Fibroblast of upper back skin (primary cell): ENCODE results near the gene MACF1.

Experiments
- DNase-seq: peaks from one replicate; pipeline ENCODE4 v3.0.0-alpha.2; 2013

MACF1 gene

DNA sequence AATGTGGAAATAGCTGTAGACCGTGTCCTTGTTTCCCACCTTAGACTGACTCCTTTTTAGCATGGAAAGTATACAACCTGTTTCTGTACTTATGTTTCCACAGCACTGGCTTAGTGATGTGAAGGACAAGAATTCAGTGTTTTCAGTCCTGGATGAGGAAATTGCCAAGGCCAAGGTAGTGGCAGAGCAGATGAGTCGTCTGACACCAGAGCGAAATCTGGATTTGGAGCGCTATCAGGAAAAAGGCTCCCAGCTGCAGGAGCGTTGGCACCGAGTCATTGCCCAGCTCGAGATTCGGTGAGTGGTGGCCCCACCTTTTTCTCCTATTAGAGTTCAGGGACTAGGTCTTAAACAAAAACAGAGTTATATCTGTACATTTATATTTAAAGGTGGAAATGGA is 112.6 kb downstream of the MACF1 start:
- DNase-seq: no peak

DNA sequence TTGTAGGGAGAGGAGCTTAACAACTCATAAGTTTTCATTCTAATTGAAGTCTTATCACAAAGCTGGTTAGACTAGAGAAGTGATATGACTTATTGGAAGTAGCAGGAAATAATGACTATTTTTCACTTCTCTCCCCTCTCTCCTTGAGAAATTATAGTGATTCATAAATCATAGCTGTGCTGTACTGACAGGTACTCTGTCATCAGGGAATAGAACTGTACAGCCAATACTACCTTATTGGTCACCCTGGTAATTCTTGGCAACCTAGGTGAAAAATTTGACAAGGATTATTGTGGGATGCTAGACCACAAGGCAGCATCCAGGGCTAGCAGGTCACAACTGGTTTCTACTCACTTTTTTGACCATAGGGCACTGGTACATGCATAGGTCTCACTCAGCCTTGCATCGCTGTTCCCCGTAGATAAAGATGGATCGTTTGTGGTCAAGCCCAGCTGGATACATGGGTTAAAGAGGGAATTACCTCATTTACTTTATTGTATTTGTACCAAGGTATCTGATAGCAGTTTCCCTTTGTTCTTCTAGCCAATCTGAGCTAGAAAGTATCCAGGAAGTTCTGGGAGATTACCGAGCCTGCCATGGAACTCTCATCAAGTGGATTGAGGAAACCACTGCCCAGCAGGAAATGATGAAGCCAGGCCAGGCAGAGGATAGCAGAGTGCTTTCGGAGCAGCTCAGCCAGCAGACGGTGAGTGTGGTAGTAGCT is 113.6 kb downstream of the MACF1 start:
- DNase-seq: peak; percentile 8

DNA sequence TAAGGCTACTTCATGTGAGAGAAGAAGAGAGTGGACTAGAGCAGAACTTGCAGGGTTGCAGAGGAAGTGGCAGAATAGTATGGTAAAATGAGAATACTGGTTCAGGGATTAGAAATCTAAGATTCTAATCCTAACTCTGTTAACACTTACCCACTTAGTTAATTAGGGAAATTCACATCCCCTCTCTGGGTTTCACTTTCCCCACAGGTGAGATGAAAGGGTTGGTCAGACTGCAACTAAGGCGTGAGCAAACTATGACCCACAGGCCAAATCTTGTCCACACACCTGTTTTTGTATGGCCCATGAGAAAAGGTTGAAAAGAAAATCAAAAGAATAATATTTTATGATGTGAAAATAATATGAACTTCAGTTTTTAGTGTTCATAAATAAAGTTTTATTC is 117.5 kb downstream of the MACF1 start:
- no peak for DNase-seq

DNA sequence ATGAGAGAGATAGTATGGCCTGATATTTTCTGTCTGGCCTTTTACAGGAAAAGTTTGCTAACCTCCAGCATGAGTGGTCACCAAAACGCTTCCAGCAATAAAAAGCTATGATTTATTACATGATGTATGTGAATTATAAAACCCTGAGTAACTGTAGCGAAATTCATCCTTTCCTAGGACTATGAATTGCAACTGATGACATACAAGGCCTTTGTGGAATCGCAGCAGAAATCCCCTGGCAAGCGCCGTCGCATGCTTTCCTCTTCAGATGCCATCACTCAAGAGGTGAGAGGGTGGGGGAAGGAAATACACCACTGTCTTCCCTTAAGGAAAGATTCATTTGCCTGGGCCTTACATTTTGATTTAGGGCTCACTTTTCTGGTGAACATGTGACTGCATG is 117.9 kb downstream of the MACF1 start:
- peak; percentile 24 for DNase-seq

DNA sequence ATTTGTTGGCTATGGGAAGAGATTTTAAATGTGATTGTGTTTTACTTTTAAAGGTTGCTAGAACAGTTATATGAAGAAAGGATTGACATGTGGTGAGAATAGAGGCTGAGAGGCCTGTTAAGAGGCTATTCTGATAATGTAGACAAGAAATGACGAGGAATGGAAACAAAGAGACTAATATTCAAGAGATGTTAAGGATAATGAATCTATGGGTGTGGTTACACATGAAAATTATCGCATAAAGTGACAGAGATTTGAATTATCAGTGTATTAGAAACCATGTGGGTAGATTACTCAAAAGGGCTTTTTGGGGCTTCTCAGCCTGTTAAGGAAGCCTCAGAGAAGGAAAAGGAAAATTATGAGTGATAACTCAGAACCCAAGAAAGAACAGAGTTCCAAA is 120.4 kb downstream of the MACF1 start:
- DNase-seq: no peak

DNA sequence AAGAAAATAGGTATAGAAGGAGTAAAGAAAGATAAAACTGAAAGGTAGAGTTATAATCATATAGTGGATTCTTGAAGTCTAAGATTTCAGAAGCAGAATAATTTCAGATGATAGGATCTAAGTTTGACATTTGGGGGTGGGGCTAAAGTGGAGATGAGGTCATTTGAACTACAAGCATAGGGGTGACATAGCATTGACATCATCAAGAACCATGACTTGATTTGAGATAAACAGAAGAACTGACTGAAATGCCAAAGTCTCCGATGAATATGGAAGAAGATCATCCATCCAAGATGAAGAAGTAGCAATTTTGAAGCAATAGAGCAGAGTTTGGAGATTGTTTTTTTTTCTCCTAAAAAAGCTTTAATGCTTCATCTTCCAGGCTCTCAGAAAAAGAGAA is 122.3 kb downstream of the MACF1 start:
- DNase-seq: no peak

DNA sequence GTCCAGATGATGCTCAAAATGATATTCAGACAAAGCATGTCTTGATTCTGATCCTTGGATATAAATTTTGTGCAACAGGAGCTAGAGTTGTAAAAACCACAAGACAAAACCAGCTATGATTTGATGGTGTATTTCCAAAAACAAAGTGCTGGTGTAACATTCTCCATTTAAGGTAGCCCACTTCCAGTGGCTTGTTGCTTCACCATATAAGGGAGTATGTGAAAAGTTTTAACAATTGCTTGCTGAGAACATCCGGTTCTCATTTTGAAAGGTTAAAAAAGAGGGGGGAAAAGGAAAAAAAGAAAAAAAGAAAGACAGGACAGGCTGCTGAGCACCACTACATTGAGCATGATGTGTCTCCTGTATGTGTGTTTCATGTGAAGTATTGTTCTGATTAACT is 123.6 kb downstream of the MACF1 start:
- DNase-seq: peak; percentile 40

DNA sequence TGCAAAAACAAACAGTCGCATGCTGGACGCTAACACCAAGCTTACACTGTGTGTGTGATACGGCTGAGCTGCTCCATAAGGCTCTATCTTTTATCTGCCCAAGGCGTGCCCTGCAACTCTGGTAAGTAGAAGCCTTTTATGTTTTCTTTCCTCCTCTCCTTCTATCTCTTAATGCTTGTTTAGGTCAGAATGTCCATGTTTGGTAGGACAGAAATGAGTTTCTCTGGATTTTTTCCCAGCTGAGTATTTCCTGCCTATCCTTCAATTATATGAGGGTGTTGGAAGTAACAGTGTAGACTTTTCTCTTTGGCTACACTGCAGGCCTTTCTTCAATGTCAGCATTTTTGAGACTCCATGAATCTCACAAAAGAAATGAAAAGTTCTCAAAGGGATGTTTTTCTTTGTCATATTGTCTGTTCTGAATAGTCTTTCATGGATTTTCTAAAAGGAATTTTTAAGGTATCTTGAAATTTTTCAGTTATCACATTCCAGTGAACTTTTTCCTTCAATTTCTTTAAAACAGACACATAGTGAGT is 124.2 kb downstream of the MACF1 start:
- peak; percentile 22 for DNase-seq

DNA sequence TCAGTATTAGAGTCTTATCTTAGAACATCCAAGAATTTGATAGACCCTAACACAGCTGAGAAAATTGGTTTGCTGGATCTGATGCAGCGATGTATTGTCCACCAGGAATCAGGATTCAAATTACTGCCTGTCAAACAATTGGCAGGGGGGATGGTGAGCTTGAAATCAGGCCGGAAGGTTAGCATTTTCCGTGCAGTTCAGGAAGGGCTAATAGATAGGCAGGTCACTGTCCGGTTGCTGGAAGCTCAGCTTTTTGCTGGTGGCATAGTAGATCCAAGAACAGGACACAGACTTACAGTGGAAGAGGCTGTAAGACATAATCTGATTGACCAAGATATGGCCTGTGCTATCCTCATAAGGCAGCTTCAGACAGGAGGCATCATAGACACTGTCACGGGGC is 127.2 kb downstream of the MACF1 start:
- no peak for DNase-seq

DNA sequence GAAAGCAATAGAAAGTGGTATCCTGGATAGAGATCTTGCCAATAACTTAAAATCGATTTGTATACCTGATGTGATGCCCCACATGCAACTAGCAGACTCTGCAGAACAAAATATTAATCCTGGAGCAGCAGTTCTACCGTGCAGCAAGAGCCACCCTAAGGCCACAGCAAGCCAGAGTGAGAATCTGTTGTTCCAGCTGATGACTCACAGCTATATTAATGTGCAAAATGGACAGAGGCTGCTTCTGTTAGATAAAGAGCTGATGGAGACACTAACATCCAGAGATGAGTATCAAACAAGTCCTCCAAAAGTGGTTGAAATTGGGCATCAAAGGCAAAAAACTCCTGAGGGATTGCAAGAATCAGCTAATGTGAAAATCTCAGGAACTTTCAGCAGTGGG is 127.8 kb downstream of the MACF1 start:
- no peak for DNase-seq

DNA sequence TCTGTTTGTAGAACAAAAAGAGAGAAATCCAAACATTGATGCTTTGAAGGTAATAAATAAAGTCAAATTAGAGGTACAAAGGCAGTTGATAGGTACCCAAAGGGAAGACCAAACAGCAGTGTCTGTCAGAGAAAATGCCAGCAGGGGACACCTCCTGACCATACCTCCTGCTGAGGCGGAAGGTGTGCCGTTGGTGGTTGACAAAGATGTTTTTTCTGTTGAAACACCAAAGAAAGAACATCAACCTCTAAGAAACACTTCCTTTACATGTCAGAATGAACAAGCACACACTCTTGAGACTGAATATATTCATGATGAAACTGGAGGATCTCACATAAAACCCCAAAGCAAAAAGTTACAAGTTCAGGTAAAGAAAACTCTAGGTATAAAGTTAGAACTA is 128.3 kb downstream of the MACF1 start:
- DNase-seq: no peak

DNA sequence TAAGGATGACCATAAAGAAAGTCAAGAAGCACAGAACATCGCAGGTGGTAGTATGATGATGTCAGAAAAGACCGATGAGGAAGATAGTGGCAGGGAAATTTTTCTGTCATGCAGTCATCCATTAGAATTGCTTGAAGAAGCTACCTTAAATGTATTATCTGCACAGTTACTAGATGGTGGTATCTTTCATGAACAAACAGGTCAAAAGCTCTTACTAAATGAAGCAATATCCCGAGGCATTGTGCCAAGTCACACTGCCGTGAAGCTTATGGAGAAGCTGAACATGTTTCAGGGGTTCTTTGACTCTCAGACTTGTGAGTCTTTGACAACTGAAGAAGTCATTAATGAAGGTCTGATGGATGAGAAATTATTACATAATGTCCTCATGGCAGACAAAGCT is 128.8 kb downstream of the MACF1 start:
- no peak for DNase-seq

DNA sequence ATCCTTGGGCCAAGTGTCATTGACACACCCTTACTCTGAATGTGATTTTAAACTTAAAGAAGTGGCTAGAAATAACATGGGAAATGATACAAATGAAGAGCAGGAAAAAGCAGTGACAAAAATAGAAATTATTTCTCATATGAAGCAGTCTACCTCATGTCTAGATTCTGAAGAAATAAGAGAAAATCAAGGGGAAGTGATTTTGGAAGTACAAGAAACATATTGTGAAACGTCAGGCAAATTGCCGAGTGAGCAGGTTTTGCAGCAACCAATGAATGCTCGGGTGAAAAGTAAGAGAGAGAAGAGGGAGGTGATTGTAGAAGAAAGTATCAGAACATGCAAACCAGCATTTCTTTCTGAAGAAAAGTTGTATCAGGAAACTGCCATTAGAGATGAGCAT is 130.7 kb downstream of the MACF1 start:
- DNase-seq: no peak

DNA sequence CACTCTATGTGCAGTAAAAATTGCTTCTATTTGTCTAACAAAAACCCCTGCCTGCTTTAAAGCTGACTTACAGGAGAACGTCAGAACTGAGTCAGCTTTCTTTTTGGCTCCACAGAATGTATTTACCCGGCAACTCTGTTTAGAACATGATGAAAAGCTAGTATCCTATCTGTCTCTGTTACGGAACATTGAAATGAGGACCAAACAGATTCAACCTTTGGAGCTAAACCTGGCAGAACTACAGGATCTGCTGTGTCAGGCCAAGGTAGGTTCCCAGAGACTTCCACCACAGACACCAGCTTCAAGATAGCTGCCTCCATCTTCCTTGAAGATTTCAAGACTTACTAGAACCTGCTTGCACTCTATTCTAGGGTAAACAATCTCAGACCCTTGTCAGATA is 132.6 kb downstream of the MACF1 start:
- no peak for DNase-seq

DNA sequence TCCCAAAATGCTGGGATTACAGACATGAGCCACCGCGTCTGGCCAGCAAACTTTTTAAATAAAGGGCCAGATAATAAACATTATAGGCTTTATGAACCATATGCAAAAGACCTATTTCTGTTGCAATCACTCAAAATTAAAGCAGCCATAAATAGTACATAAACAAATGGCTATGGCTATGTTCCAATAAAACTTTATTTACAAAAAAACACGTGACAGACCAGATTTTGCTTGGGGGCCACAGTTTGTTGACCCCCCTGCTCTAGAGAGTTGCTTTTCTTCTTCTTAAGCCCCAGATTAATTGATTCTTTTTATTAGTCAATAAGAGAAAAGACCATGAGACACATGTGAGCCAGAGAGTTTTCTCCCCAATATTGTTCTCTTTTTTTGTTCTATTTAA is 138.3 kb downstream of the MACF1 start:
- no peak for DNase-seq

DNA sequence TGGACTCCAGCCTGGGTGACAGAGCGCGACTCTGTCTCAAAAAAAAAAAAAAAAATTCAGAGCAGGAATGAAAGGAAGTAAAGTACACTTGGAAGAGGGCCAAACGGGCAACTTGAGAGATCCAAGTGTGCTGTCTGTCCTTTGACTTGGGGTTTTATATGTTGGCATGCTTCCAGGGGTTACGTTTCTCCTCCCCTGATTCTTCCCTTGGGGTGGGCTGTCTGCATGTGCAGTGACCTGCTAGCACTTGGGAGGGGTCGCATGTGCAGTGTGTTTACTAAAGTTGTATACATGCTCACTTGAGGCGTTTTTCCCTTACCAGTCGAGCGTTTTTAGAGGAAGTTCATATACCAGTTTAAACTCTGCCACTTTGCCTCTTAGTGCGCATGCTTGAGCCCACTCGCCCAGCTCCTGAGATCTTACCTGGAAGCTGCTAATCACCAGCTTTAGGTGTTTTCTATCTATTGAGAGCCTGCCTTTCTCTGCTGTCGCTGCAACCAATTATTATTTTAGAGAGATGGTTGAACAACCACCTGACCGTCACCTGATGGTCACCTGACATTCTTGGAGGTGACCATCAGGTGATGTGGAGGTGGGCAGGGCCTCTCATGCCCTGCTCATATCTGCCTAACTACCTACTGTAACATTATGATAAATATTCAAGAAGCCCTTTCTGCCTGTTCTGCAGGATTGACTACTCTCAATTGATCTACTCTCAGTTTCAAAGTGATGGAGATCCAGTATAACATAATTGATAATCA is 140.1 kb downstream of the MACF1 start:
- DNase-seq: no peak

DNA sequence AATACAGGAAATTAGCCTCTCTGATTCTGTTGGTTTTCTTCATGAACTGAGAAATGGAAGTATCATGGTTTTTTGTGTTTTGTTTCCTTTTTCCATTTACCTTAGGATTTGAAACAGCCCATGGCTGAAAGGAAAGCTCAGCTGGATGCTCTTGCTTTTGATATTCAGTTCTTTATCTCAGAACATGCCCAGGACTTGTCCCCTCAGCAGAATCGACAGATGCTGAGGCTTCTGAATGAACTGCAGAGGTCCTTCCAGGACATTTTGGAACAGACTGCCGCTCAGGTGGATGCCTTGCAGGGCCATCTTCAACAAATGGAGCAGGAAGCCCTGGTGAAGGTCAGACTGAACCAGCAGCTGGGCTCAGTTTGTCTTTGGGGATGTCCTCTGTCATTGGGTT is 142.4 kb downstream of the MACF1 start:
- DNase-seq: no peak

DNA sequence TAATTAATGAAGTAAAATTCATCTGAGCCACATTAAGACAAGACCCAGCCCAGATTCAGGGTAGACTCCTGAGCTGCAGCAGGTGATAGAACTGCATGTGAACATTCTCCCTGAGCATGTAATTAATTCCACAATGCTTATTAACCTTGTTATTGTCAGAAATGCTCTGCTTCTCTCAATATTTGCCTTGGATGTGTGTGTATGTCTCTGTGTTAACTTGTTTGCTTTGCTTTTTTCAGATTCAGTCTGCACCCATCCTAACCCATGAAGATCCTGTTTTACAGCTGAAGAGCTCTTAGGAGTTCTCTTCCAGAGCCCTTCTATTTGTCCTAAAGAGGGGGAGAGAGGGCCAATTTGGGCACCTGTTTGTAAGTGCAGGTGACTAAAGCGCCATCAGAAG is 143.8 kb downstream of the MACF1 start:
- DNase-seq: no peak

DNA sequence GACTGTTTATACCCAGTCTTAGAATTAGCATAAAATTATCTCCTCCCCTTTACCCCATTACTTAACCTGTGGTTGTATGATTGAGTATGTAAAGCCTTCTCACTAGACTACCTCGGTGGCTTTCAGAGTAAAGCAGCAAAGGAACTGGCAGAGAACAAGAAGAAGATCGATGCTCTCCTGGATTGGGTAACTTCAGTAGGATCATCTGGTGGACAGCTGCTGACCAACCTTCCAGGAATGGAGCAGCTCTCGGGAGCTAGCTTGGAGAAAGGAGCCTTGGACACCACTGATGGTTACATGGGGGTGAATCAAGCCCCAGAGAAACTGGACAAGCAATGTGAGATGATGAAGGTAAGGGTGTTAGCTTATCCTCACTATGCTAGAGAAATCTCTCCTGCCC is 148.4 kb downstream of the MACF1 start:
- no peak for DNase-seq

DNA sequence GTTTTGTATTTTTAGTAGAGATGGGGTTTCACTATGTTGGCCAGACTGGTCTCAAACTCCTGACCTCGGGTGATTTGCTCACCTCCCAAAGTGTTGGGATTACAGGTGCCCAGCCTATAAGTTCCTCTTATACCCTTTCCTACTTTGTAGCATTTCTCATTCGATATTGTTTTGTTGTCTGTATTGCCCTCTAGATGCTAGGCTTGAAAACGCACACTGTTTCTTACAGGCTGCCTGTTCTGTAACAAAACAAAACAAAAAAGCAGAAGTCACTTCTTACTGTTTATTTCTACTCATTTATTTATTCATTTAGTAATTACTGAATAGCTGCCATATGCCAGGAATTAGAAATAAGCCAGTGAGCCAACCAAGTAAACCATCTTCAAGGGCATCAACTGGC is 150.1 kb downstream of the MACF1 start:
- no peak for DNase-seq

DNA sequence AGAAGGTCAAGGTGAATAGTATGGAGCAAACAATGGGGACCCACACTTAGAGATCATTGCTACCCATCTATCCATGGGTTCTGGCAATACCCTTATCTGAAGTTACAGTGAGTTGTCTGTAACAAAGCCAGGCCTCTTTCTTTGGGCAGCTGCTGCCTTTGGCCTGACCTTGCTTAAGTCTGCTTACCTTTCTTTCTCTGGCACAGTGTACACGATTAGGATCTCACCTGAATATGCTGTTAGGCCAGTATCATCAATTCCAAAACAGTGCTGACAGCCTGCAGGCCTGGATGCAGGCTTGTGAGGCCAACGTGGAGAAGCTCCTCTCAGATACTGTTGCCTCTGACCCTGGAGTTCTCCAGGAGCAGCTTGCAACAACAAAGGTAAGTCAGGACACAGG is 154.0 kb downstream of the MACF1 start:
- DNase-seq: no peak

DNA sequence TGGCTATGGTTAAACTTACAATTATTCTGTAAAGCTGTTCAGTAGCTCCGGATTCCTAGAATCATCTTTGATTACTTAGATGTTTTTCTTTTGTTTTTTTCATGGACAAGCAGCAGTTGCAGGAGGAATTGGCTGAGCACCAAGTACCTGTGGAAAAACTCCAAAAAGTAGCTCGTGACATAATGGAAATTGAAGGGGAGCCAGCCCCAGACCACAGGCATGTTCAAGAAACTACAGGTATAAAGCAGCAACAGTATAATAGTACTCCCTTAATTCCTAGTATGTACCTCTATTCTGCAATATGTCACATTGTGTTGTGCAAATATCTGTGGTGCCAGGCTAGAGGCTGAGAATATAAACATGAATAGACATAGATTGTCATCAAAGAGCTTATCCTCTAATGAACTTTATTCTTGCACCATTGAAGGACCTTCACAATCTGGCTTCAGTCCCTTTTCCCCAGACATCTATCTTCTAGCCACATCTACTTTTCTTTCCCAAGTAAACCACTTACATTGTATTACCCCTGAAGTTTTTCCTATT is 154.6 kb downstream of the MACF1 start:
- DNase-seq: peak; percentile 31

DNA sequence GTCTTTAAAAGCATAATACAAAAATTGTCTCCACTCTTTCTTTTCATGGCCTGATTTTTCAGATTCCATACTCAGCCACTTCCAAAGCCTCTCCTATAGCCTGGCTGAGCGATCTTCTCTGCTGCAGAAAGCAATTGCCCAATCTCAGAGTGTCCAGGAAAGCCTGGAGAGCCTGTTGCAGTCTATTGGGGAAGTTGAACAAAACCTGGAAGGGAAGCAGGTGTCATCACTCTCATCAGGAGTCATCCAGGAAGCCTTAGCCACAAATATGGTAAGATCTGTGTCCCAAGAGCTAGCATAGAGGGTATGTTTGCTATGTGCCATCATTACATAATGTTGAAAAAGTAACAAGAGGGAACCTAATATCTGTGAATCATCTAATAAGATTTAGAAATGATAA is 156.2 kb downstream of the MACF1 start:
- DNase-seq: no peak

DNA sequence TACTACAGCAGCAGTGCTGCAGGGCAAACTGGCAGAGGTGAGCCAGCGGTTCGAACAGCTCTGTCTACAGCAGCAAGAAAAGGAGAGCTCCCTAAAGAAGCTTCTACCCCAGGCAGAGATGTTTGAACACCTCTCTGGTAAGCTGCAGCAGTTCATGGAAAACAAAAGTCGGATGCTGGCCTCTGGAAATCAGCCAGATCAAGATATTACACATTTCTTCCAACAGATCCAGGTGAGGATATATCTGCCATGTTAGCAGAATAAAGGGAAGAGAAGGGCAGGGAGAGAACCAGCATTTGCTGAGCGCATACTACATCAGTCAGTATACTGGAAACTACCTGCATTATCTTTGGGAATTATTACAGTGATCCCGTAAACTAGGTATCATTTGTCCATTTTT is 157.0 kb downstream of the MACF1 start:
- DNase-seq: no peak
